Measurements from ENCODE around the gene SNX20.

GRCh38 chr16:50641818-50642187 lies 39.3 kb downstream of the SNX20 start:
- TF ChIP-seq GATA2 (IDR thresholded peaks at IDR 0.05; ENCODE audit: low read depth, low read length) (no peak), GATA3 (IDR thresholded peaks at IDR 0.05; ENCODE audit: low read depth, low read length) (no peak)
